ENCODE data around the gene DOCK4. TPM values are rescaled to one million over a fixed set of nuclear protein-coding genes. Genes with fewer than 3 reads are reported as not detected.

Gene DOCK4
- total and polyA plus RNA-seq, 2 of the 8 experiments (the other 6 are each of a cell fraction or from before 2014, with no cell fraction given): 5.1 to 23.6 TPM

- POLR2A ChIA-PET (ENCODE audit: partially characterized antibody): interaction anchor here (1.6 kb wide), 1 partner anchor 145 kb away, joined by 5 read pairs; no protein-coding TSS in a partner anchor
- FAIRE-seq: no peak
Observed at GRCh38 chr7:112059675-112060074, 146.5 kb downstream of the DOCK4 start.

More at GRCh38 chr7:112059675-112060074, 146.5 kb downstream of the DOCK4 start:
- H3K27ac ChIP-seq (ENCODE audit: low read depth, low read length): no peak overlapping the region
- CTCF ChIA-PET (ENCODE audit: partially characterized antibody): no interaction called here
- H2AK5ac ChIP-seq (ENCODE audit: low read depth, low read length): no peak overlapping the region
- H3K4me3 ChIP-seq (ENCODE audit: extremely low read depth in 1 of 4, insufficient read depth in 2 of 4, low read depth in 3 of 4, low read length in 4 of 4): no peak overlapping the region
- no peak overlapping the region for H3K56ac ChIP-seq (replicated peaks; ENCODE audit: insufficient read length, low read depth, low read length)
- H3K18ac ChIP-seq (ENCODE audit: extremely low read depth, low read length): no peak overlapping the region
- H3K14ac ChIP-seq (ENCODE audit: insufficient read length): no peak overlapping the region
- H3K36me3 ChIP-seq (ENCODE audit: control insufficient read depth in 2 of 4, insufficient read depth in 4 of 4, low read length in 3 of 4): no peaks in the 10 kb centered on the region
- no peak overlapping the region for H4K5ac ChIP-seq (ENCODE audit: insufficient read length, low read depth, low read length)
- peaks cover 0 to 5% (median 2%) of the 10 kb centered on the region in 4 experiments; a peak in 4 of 7 replicates for H3K4me1 ChIP-seq (replicated peaks in 1 of 4; ENCODE audit: control insufficient read depth in 3 of 4, insufficient read depth in 4 of 4, low read length in 3 of 4)
- no peak overlapping the region for H3K9ac ChIP-seq (replicated peaks in 1 of 4; ENCODE audit: extremely low read depth in 1 of 4, low read depth in 3 of 4, low read length in 3 of 4)
- H2BK15ac ChIP-seq (ENCODE audit: low read length): no peak overlapping the region
- no peak overlapping the region for H2BK12ac ChIP-seq (ENCODE audit: low read depth, low read length)
- TF ChIP-seq TAF7 (optimal IDR thresholded peaks at IDR 0.05; ENCODE audit: borderline replicate concordance, low read depth, low read length) (peak; percentile 54), ATF3 (IDR thresholded peaks at IDR 0.05; ENCODE audit: insufficient read depth, low read depth, low read length) (no peak)
- H2AFZ ChIP-seq (ENCODE audit: low read length): no peak overlapping the region
- no peak overlapping the region for H2BK20ac ChIP-seq (ENCODE audit: low read length)
- H4K8ac ChIP-seq (ENCODE audit: extremely low read depth, insufficient read depth, low read length): no peak overlapping the region
- H4K91ac ChIP-seq (replicated peaks; ENCODE audit: insufficient read length, low read length): no peak overlapping the region
- no peak overlapping the region for H3K4me2 ChIP-seq (ENCODE audit: insufficient read depth in 1 of 2, low read depth in 2 of 2, low read length in 2 of 2)
- 83% methylated on average over 1 of the region's 1 CpG; no CpG with 5 or more reads in 1 of the 2 experiments for WGBS, 2 experiments (ENCODE audit: extremely low coverage in 1 of 2, insufficient coverage in 1 of 2, insufficient read length in 1 of 2, insufficient replicate concordance in 2 of 2, low coverage in 1 of 2, low lambda C conversion rate in 2 of 2, missing lambda C conversion rate in 1 of 2)
- no peaks in the 10 kb centered on the region for H3K79me1 ChIP-seq (ENCODE audit: low read depth, low read length)
- no peaks in the 10 kb centered on the region for H4K20me1 ChIP-seq (replicated peaks in 1 of 2; ENCODE audit: control insufficient read depth in 1 of 2, insufficient read depth in 2 of 2, low read length in 2 of 2)
- no peak for DNase-seq (ENCODE audit: low read depth in 1 of 2, low spot score in 2 of 2)
- H2BK5ac ChIP-seq (ENCODE audit: low read depth, low read length): no peak overlapping the region
- H2BK120ac ChIP-seq (replicated peaks; ENCODE audit: low read depth, low read length): no peak overlapping the region
- no peak overlapping the region for H3K23ac ChIP-seq (ENCODE audit: insufficient read length)
- H3K79me2 ChIP-seq (ENCODE audit: control insufficient read depth in 1 of 2, insufficient read depth in 2 of 2, low read length in 2 of 2): peaks cover 0 to 9% of the 10 kb centered on the region in 2 experiments; a peak in 1 of 4 replicates
- no peaks in the 10 kb centered on the region for H3K9me3 ChIP-seq (ENCODE audit: insufficient read depth in 2 of 2, low read depth in 1 of 2, low read length in 1 of 2)
- no peaks in the 10 kb centered on the region for H3K23me2 ChIP-seq (ENCODE audit: low read depth, low read length)
- no peaks in the 10 kb centered on the region for H3K27me3 ChIP-seq (replicated peaks in 1 of 4; ENCODE audit: control insufficient read depth in 3 of 4, extremely low read depth in 1 of 4, insufficient read depth in 3 of 4, low read length in 3 of 4)
- no peak overlapping the region for H3K4ac ChIP-seq (replicated peaks; ENCODE audit: insufficient read length, low read depth, low read length)

All from H1 (cell line).